Measurements from ENCODE around the gene NUF2.

GRCh38 chr1:163365186-163365585 is 43.4 kb downstream of the NUF2 start:
- TF ChIP-seq CTCF (conservative IDR thresholded peaks at IDR 0.05; ENCODE audit: low read length): no peak
- TF ChIP-seq EZH2phosphoT487 (IDR thresholded peaks at IDR 0.05; ENCODE audit: borderline replicate concordance, low read depth, low read length): no peak

Data from OCI-LY7 (cell line).